Femur (tissue), 1 donor: ENCODE results near the gene JAM3.
"Not testable (repeated sequence)": the region's sequence is repeated elsewhere in the genome, so short reads cannot be mapped to it uniquely, and the experiment has no call there.

Experiments used
- DNase-seq: peaks from one replicate; pipeline ENCODE4 v3.0.0-alpha.2; 2017

The JAM3 gene

DNA sequence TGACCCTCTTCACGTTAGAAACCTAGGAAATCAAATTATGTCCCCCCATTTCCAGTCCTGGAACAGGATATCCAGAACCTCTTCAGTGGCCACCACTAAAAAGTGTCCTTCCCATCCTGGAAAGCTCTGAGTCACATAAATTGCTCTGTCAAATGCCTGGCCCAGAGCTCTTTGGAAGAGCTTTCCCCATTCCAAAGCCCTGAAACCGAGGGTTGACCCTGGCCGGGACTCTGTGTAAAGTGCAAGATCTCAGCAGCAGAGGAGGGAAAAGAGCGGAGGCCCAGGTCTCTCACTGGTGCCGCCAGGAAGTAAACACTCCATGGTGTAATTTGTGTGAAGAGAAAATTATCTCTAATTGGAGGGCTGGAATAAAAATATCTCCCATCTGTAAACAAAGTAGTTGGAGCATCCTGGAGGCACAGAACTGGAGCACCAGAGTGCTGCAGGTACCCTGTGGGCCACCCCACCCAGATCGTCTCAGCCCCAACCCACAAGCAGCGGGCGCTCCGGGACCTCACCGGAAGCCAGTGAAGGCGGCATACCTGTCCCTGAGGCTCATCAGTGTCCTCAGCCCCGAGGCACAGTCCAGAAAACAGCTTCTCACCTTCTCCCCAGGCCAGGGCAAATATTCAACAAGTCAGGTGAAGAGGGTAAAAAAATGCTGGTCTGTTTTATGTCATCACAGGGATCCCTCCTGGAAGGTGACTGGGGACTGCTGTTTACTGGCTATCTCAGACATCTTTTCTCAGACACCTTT is 4.7 kb upstream of the JAM3 start:
- DNase-seq: no peak

- DNase-seq: no peak
Measured at GRCh38 chr11:134065381-134065780, 3.5 kb upstream of the JAM3 start.

- DNase-seq: no peak
Measured at GRCh38 chr11:134066943-134067885, 1.7 kb upstream of the JAM3 start.

DNA sequence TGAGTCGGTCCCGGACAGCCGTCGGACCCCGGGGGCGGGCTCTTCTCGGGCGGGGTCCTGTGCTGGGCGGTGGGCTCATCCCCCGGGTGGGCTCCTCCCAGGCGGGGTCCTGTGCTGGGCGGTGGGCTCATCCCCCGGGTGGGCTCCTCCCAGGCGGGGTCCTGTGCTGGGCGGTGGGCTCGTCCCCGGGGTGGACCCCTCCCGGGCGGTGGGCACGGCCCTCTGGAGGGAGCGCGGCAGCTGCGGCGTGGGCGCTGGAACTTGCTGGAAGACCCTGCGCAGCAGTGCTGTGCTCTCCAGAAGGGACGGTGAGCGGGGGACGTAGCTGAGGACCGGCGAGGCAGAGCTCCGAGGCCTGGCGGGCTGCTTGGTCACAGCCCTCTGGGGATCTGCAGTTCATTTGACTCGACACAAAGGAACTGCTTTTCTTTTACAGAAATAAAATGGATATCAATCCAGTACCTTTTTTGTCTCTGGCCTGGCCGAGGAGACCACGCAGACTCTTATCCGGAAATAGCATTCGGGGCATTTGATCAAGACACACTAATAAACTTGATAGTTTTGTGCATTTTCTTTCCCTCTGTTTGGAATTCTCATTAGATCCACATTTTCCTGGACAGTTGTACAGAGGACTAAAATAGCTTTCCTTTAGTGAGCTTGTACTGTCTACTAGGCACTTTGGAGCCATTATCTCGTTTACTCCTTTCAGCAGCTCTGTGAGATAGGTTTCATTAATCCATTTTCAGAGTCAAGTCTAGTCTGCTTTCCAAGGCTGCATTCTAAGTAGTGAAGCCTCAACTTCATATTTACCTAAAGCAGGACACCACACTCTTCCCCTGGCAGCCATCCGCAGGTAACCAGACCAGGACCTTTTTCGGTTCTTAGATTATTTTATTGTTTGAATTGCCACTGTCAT is 812 bp downstream of the JAM3 start:
- DNase-seq: peak; percentile 63

DNA sequence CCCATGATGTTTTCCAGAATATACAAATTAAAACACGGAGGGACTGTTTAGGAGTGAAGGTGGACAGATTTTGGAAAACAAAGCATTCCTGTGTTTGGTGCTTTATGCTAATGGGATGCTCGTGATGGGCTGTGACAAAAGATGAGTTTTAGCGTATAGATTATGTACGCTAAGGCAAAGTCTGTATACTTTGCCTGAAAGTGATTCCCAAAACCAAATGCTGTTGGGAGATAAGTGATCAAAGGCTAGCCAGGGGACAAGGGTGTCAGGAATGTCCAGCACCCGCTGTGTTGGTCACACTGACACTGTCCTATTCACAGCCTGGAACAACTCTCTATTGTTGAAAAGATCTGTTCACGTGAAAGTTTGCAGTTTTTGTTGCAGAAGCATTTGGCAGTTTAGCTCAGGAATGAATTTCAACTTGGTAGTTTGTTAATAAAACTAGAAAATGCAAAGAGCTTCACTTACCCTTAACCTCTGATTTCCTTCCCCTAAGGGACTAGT is 1.5 kb downstream of the JAM3 start:
- no peak for DNase-seq

GRCh38 chr11:134071306-134071705 is 2.4 kb downstream of the JAM3 start:
- DNase-seq: no peak

DNA sequence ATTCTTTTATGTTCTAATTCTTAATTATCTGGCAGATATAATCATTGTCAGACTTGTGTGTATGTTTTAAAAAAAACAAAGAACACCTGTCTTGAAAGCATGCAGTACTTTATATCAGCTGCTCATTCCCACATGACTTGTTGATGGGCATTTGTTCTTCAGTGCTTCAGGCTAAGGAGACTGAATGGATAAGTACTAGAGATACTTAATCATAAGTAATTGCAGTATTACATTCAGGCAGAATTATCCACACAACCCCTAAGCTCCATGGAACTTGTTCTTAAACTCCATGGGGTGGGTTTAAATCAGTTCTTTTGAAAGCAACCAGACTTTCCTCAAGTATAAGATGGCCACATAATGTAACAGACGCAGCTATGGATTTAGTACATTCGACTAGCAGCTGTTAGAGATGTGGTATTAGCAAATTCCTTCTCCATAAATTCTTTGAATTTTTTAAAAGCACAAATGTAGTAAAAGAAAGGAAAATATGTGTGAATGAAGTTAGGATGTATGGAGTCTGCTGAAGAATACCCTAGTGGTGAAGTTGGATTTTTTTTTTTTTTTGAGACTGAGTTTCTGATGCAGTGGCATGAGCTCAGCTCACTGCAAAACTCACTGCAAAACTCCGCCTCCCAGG is 3.0 kb downstream of the JAM3 start:
- DNase-seq: no peak

DNA sequence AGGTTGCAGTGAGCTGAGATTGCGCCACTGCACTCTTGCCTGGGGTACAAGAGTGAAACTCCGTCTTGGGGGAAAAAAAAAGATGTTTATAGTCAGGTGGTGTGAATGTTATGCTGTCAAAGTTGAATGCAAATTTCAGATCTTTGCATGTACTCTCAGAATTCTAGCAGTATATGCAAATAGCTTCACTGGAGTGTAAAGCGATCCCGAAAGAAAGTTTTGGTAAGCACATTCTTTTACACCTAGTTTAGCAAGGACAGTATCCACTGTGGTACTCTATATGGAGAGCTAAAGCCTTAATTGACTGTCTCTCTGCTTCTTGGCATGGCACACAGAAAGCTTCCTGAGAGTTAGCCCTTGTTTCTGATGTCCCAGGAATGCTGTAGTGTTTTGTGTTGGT is 4.0 kb downstream of the JAM3 start:
- DNase-seq: no peak

DNA sequence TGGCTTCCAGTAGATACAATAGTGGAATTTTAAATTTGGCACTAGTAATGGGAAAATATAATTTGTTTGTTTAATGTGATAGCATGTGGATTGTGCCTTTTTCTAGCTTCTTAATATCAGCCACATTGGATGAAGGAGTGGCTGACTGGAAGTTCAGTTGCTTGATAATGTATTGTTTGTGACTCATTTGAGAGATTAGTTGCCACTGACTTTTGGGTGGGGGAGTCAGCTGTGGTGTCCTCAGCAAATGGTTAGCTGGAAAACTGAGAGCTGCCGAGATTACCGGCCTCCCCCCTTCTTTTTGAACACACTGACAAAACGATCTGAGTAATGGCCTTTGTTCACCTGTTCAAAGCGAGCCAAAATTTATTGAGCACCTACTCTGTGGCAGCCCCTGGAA is 5.5 kb downstream of the JAM3 start:
- no peak for DNase-seq

GRCh38 chr11:134074766-134075165 is 5.9 kb downstream of the JAM3 start:
- DNase-seq: no peak

GRCh38 chr11:134079317-134079716 is 10.4 kb downstream of the JAM3 start:
- no peak for DNase-seq

GRCh38 chr11:134081258-134081657 is 12.4 kb downstream of the JAM3 start:
- DNase-seq: not testable (repeated sequence)

DNA sequence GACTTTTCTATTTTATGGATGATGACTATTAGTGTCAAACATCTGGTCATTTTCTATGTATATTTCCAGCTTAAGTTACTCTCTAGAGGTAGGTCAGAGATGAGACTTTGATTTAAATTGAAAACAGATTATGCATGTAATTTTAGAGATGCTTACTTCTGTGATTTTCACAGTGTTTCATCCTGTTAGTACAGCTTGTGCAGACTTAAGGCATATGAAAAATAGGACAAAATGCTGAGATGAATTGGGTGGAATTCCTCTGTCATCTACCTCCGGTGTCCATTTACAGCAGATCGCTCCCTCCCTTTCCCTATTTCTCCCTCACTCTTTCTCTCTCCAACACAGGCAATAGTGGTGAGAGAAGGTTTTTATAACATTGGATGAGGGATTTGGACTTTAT is 14.1 kb downstream of the JAM3 start:
- DNase-seq: no peak

GRCh38 chr11:134086376-134086775 is 17.5 kb downstream of the JAM3 start:
- no peak for DNase-seq

GRCh38 chr11:134092006-134092405 is 23.1 kb downstream of the JAM3 start:
- not testable (repeated sequence) for DNase-seq

- peak; percentile 28 for DNase-seq
Measured at GRCh38 chr11:134097166-134097565, 28.3 kb downstream of the JAM3 start.

DNA sequence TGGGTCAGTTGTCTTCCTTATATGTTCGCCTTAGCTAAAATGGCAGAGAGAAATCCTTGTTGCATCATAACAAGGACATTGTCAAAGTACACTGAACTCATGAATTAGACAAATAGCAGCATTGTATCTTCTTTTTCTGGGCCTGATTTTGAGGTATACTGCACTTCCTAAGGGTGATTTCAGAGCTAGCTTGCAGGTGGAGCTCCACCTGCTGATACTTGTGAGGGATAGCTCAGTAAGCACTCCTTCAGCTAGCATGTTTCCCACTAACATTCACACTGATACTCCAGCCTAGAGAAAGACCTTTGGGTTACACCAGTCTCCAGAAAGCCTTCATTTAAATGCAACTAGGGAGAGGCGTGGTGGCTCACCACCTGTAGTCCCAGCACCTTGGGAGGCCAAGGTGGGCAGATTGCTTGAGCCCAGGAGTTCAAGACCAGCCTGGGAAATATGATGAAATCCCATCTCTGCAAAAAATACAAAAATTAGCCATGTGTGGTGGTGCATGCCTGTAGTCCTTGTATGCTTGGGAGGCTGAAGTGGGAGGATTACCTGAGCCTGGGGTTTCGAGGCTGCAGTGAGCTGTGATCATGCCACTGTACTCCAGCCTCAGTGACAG is 29.8 kb downstream of the JAM3 start:
- no peak for DNase-seq

- DNase-seq: no peak
Measured at GRCh38 chr11:134100171-134100570, 31.3 kb downstream of the JAM3 start.

DNA sequence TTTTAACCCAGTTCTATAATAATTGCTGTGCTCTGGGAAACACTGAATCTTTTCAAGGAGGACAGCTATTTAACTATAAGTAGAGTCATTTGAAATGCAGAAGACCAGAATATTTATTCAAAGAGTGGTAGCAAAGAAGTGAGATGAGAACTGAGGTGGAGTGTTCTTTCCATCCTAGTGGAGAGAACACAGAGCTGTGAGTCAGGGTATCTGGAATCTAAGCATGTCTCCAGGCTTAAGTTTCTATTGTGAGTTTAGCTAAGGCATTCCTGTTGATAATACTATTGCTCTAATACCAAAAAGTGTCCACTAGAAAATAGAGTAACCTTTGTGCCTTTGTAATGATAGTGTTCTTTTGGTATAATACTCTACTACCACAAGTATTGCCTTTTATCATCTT is 32.4 kb downstream of the JAM3 start:
- no peak for DNase-seq

DNA sequence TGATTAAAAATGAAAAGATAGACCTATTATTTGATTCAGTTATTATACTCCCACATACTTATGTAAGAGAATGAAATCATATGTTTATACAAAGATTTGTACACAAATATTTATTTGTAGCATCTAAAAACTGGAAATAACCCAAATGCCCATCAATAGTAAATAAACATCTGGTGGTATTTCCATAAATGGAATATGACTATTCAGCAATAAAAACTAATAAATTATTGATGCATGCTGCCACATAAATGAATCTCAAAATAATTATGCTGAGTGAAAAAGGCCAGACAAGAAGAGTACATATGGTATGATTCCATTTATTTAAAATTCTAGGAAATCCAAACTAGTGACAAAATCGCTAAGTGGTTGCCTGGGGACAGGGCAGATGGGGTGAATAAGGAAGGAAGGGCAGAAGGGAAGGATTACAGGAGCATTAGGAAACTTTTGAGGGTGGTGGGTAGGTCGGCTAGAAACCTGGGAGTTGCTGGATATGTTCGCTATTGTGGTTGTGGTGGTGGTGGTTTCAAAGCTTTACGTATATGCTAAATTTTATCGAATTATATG is 41.5 kb downstream of the JAM3 start:
- DNase-seq: no peak

GRCh38 chr11:134113787-134114186 is 44.9 kb downstream of the JAM3 start:
- DNase-seq: not testable (repeated sequence)
